IPS-11a (cell line): ENCODE results near the gene EFEMP2.
A peak's percentile ranks its signal among the peaks of the same experiment; 100 is the strongest.
"Not testable (repeated sequence)": the region's sequence is repeated elsewhere in the genome, so short reads cannot be mapped to it uniquely, and the experiment has no call there.

Source experiments
- H3K4me3 ChIP-seq: one replicate; pipeline ENCODE4 v1.5.1; 2013; ENCODE audit warnings: low read depth, low read length, control low read depth

The EFEMP2 gene

DNA sequence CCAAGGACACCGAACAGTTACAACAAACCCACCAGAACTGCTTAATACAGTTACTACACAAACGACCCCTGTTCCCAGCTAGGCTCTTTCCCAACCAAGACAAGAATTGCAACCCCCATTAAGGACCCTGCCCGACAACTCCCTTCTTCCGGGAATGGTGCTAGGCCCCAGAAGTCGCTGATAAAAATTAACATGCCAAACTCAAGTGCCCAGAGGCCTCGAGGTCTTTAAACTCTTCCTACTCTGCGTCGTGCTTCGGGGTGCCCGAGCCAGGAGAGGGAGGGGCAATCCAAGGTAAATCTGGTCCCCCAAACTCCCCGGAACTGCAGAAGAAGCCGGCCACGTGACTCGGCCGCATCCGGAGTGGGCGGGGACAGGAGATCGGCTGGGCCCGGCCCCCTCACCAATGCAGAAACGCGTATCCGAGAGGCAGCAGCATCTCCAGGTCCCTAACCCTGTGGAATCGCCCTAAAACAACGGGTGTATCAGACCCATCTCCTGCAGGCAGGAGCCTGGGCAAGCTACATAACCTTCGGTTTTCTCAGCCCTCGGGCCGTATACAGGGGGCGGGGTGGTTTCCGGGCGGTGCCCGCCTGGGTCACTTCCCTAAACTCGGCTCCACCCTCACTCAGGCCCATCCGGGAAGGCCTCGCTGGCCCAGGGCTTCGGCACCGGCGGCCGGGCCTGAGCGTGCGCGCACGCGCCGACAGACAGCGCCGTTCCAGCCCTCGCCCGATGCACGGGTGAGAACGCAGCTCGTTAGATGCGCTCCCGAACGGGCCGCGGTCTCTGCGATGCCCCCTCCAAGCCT lies 15.7 kb downstream of the EFEMP2 start:
- H3K4me3 ChIP-seq = peak overlapping the region; percentile 93

DNA sequence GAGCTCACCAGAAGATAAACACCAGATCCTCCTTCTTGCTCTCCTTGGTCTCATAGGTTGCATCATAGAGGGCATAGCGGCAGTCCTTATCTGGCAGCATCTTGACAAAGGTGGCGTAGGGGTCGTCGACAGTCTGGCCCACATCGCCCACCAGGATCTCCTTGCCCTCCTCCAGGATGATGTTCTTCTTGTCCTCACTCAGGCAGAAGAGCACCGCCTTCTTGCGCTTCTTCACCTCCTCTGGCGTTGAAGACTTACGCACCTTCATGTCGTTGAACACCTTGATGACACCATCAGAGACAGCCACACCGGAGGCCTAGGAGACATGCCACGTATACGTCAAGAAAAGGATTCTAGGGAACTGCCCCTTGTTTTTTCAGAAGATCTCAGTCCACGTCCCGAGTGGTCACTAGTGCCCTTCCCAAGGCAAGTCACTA lies 16.7 kb downstream of the EFEMP2 start:
- H3K4me3 ChIP-seq = no peak overlapping the region

DNA sequence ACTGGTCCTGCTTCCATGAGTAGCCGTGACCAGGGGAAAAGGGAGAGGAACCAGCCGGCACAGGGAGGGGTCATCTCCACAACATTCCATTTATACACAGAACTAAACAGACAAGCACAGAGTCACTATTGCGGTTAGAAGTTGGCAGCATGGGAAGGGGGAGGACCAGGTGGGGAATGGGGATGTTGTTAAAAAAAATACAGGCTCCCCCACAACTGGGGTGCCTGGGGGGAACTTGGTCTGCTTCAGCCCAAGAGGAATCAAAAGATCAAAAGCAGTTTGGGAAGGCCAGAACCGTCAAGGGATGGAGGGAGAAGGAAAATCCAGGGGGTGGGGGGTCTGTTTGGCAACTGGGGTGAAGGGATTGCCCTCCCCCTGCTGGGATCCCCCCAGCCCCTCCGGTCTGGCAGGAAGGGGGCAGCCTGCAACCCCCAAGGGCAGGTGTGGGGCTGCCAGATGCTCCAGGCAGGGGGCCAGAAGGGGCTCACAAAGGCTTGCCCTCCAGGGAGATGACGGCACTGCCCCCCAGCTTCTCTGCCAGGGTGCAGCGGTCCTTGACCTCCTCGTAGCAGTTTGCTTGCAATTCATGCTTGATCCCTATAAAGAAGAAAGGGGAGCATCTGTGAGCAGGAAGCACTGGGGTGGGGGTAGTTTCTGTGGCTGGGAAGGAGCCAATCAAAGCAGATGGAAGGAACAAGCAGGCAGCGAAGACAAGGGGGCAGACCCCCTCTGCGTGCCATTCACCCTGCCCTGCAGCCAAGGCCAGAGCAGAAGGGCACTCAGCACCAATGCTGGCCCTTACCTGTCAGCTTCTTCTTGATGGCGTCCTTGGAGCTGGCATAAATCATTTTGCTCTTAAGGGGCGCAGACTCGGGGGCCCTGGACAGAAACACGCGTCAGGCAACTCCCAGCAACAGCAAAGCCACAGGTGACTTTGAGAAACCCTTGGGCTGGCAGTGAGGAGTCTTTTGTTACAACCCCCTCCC lies 17.5 kb downstream of the EFEMP2 start:
- H3K4me3 ChIP-seq = no peak overlapping the region

DNA sequence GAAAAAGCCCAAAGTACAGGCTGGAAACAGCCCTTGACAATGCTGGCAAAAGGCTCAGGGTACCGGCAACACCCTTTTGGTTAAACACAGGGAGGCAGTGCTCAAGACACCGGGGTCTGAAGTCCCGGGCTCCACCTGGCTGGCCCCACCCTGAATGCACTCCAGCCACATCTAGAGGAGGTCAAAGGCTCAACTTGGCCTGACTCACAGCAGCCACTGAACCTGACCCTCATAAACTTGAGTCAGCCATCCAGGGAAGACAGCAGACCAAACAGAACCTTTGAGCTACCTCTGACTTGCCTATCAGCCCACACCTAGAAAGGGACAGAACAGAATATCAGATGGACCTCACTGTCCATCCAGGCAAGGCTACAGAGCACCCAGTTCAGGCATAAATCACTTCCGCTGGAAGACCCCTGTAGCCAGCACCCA lies 18.4 kb downstream of the EFEMP2 start:
- H3K4me3 ChIP-seq = no peak overlapping the region

DNA sequence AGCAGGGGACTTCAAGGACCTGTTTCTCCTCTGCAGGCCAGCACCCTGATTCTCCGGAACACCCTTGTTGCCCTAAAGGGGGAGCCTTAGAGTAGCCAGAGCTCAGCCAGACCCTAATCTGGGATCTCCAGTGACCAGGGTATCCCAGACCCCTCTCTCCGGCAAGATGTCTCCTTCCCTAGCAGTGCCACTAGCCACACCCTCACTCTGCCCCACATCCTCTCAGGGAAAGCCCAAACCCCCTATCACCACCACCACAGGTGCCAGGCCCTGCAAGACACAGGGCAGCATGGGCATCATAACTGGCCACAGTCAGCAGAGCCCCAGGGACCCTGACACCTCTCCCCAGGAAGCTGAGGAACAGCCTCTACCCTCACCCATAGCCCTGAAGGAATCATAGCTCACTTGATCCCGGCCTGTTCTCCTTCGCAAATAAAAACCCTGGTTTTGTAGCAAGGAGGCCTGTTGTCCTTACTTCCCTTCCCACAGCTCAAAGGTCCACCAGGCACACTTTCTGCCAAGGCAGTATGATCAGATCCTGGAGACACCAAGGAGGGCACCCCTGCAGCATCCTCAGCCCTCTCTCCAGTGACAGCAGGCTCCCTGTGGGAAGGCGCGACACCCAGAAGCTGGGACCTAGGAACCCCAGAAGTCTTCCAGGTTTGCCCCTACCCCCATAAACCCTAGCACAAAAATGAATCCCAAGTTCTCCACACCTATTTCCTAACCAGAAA lies 19.2 kb downstream of the EFEMP2 start:
- no peak overlapping the region for H3K4me3 ChIP-seq

DNA sequence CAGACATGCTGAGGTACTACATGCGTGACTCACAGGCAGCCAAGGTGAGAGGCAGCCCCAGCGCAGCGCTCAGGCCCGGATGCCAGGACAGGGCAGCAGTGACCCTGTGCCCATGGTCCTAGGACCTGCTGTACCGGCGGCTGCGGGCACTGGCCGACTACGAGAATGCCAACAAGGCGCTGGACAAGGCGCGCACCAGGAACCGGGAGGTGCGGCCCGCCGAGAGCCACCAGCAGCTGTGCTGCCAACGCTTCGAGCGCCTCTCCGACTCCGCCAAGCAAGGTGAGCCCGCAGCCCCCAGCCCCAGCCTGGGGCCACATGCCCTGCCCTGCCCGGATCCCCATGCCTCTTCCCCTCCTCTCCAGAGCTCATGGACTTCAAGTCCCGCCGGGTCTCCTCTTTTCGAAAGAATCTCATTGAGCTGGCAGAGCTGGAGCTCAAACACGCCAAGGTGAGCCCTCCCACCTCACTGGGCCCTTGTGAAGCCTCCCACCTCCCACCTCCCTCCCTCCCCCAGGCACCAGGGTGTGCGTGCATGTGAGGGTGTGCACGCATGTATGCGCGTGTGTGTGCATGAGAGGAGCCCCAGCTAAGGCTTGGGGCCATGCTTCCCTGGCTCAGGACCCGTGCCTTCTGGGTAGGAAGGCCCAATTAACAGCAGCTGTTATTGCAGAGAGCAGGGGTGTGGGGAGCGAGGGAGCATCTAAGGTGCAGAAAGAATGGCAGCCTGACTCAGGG lies 19.9 kb downstream of the EFEMP2 start:
- no peak overlapping the region for H3K4me3 ChIP-seq

DNA sequence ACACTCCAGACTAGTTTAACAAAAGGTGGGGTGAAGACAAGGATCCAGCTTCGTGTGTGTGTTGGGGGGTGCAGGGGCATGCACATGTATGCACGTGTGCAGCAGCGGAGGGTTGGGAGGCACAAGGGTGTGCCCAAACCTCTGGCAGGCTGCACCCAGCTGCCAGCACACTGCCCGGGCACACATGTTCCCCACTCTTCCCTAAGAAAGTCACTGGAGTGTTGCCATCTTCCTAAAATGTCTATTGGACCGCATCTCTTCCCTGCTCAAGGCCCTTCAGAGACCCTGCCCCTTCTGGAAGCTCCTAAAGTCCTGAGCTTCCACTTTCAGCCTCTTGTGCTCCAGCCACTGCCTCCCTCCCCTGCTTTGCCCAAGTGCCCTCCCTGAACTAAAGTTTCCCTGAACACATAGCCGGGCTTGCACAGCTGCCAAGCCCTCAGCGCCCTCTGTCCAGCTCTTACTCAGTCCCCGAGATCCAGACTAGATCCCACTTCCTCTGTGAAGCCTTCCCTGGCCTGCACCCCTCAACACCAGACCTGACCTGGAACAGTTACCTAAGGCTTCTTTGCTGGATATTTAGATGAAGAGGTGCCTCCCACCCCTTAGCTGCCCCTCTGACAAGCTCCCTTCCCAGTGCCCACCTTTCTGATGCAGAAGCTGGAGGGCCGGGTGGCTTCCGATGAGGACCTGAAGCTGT lies 20.6 kb downstream of the EFEMP2 start:
- no peak overlapping the region for H3K4me3 ChIP-seq

DNA sequence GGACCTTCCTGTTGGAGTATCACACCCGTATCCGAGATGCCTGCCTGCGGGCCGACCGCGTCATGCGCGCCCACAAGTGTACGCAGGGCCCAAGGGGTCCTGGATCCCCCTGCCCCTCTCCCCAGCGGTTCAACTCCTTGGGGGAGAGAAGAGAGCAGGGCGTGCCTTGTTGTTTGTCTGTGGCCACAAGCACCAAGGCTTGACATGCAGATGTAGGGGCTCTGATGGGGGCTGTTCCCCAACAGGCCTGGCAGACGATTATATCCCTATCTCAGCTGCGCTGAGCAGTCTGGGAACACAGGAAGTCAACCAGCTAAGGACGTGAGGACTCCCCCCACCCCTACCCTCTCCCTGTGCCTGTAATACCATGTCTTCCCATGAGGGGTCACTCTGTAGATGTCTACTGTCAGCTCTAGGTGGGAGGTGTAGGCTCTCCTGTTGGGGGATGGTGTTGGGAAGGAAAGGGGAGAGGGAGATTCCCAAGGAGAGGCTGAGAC lies 21.5 kb downstream of the EFEMP2 start:
- no peak overlapping the region for H3K4me3 ChIP-seq

DNA sequence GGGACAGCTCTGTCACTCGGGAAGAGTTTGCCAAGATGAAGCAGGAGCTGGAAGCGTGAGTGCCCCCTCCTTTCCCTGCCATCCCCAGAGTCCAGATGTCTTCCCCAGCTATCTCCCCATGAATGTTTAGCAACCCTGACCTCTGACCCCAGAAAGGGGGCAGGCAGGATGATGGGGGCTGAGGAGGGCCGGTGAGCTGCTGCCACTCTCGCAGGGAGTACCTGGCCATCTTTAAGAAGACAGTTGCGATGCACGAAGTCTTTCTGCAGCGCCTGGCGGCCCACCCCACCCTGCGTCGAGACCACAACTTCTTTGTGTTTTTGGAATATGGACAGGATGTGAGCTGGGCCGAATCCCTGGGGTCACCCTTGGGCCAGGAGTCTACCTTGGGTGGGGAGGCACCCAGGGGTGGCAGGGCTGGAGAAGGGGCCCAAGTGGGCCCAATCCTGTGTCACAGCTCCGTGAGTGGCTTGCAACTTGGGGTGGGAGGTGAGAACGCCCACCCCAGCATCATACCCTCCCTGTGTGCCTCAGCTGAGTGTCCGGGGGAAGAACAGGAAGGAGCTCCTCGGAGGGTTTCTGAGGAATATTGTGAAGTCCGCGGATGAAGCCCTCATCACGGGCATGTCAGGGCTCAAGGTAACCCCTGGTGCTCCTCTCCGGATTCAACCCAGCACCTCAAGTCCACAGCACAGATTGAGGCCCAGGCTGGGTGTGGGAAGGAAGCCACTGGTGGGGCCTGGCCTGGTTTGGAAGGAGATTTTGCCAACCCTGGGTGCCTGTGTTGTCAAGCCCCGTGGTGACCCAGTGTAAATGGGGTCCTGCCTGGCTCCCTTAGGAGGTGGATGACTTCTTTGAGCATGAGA lies 22.1 kb downstream of the EFEMP2 start:
- H3K4me3 ChIP-seq = no peak overlapping the region

DNA sequence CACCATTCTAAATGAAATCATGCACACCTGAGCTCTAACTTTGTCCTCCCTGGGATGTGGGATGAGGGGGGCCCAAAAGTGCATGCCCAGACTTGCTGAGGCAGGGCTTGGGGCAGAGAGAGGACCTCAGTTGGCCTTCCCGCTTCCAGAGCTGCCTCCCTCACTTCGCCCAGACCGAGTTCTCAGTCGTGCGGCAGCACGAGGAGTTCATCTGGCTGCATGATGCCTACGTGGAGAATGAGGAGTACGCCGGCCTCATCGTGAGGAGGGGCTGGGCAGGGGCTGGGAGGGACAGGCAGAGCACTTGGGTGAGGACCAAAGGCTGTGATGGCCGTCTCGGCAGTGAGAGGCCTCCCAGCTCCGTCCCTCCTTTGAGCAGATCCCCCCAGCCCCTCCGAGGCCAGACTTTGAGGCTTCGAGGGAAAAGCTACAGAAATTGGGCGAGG lies 22.8 kb downstream of the EFEMP2 start:
- no peak overlapping the region for H3K4me3 ChIP-seq

DNA sequence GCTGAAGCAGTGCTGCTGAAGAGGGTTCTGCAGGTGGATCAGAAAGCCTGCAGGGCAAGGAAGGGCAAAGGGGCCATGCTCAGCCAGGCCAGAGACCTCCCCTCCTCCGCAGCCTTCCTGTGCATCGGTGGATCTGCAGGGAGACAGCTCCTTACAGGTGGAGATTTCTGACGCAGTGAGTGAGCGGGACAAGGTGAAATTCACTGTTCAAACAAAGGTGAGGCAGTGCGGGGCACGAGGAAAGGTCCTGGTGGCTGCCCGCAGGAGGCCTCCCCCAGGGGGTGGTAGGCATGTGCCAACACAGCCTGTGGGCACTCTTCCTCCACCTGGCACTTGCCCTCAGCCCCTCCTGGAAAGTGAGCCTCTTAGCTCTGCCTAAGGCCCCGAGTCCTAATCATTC lies 23.2 kb downstream of the EFEMP2 start:
- no peak overlapping the region for H3K4me3 ChIP-seq

DNA sequence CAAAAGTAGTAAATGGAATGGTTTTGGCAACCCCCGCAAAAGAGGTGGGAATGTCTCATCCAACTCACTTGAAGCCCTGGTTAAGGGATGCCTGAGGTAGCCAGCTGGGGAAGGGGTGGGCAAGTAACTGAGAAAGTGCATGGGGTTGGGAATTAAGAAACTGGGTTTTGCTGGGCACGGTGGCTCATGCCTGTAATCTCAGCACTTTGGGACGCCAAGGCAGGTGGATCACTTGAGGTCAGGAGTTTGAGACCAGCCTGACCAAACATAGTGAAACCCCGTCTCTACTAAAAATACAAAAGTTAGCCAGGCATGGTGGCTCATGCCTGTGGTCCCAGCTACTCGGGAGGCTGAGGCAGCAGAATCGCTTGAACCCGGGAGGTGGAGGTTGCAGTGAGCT lies 23.9 kb downstream of the EFEMP2 start:
- H3K4me3 ChIP-seq = not testable (repeated sequence)

DNA sequence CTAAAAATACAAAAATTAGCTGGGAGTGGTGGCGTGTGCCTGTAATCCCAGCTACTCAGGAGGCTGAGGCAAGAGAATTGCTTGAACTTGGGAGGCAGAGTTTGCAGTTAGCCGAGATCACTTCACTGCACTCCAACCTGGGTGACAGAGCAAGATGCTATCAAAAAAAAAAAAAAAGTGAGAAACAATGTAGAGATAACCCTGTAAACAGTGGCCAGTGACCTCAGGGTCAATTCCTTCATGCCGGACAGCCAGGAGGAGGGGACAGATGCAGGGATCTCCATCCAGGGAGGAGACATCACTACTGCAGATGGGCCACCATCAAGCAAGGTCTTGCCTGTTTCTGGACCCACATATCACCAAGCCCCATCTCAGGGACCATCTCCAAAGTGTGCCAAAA lies 24.9 kb downstream of the EFEMP2 start:
- no peak overlapping the region for H3K4me3 ChIP-seq

DNA sequence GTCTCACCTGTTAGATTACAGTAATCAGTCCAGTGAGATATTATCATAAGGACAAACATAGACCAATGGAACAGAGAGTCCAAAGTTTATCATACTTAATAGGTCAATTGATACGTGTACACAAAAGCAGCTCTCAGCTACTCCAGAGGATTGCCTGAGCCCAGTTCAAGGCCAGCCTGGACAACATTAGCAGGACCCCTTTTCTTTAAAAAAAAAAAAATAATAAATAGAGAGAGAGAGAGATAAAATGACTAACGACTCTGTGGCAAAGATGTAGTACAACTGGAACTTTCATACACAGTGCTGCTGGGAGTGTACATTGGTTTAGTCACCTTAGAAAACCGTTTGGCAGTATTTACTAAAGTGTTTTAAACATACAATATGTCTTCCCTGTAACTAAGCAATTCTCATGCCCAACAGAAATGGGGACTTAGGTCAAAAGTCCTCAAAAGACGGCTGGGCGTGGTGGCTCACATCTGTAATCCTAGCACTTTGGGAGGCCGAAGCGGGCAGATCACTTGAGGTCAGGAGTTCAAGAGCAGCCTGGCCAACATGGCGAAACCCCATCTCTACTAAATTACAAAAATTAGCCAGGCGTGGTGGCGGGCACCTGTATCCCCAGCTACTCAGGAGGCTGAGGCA lies 28.2 kb downstream of the EFEMP2 start:
- H3K4me3 ChIP-seq = no peak overlapping the region

DNA sequence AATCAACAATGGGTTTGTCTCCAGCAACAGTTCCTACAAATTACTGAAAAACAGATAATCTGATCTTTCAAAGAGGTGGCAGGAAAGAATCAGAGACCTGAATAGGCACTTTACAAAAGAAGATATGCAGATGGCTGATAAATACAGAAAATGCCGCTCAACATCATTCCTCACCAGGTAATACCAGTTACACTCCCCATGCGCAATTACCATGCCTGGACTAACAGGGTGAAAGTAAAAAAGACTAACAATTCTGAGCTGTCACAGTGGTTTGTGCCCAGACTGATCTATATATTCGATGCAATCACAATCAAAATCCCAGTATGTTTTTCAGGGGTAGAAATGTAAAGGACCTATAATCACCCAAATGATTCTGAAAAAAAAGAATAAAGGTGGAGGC lies 28.8 kb downstream of the EFEMP2 start:
- H3K4me3 ChIP-seq = no peak overlapping the region

DNA sequence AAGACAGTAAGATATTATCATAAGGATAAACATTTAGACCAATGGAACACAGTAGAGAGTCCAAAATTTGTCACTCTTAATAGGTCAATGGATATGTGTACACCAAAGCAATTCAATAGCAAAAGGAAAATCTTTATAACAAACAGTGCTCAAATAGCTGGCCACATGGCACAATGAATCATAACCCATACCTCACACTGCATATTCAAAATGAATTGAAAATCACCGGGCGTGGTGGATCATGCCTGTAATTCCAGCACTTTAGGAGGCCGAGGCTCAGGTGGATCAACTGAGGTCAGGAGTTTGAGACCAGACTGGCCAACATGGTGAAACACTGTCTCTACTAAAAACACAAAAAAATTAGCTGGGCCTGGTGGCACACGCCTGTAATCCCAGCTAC lies 30.5 kb downstream of the EFEMP2 start:
- H3K4me3 ChIP-seq = no peak overlapping the region

DNA sequence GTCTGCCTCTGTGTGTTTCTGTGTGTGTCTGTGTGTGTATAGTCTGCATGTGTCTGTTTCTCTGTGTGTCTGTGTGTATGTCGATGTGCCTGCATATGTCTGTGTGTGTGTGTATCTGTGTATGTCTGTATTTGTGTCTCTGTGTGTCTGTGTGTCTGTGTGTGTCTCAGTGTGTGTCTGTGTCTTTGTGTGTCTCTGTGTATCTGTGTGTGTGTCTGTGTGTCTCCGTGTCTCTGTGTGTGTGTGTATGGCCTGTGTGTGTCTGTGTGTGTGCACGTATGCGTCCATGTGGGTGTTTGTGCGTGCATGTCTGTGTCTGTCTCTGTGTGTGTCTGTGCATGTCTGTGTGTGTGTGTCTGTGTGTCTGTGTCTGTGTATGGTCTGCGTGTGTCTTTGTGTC lies 38.4 kb downstream of the EFEMP2 start:
- H3K4me3 ChIP-seq = peak overlapping the region; percentile 72
